Measurements from ENCODE around the gene CANX.
"Not testable (repeated sequence)": the region's sequence is repeated elsewhere in the genome, so short reads cannot be mapped to it uniquely, and the experiment has no call there.

The CANX gene

GRCh38 chr5:179680780-179681401 lies 17.9 kb upstream of the CANX start, which contains the start of gene CBY3:
Gene CBY3 (minus strand): TSS chr5:179681034. CDS start chr5:179680918, 116 bp downstream.
- Mint-ChIP-seq H3K27ac (peak within 1 kb of the TSS; percentile 78), H3K9me3 (no peaks in the 10 kb centered on the region)

GRCh38 chr5:179689212-179689611 lies 9.6 kb upstream of the CANX start:
- not testable (repeated sequence) for H3K27ac Mint-ChIP-seq; H3K4me1 Mint-ChIP-seq (ENCODE audit: low read depth); H3K9me3 Mint-ChIP-seq; H3K27me3 Mint-ChIP-seq (ENCODE audit: low read depth); DNase-seq (ENCODE audit: low spot score); H3K4me3 Mint-ChIP-seq; H3K36me3 Mint-ChIP-seq (ENCODE audit: low read depth)

More at GRCh38 chr5:179680780-179681401, 17.9 kb upstream of the CANX start, which contains the start of gene CBY3:
- DNase-seq (ENCODE audit: low spot score), result no peak
- Mint-ChIP-seq H3K4me1 (ENCODE audit: low read depth) (peaks cover 23% of the 10 kb centered on the region), H3K4me3 (peak within 1 kb of the TSS; percentile 60), H3K27me3 (ENCODE audit: low read depth) (peaks cover 5% of the 10 kb centered on the region), H3K36me3 (ENCODE audit: low read depth) (peaks cover 29% of the 10 kb centered on the region)

GRCh38 chr5:179694561-179694960 lies 4.2 kb upstream of the CANX start:
- Mint-ChIP-seq H3K36me3 (ENCODE audit: low read depth) (no peaks in the 10 kb centered on the region), H3K4me3 (no peak overlapping the region), H3K27ac (no peak overlapping the region), H3K27me3 (ENCODE audit: low read depth) (no peaks in the 10 kb centered on the region), H3K4me1 (ENCODE audit: low read depth) (peaks cover 14% of the 10 kb centered on the region), H3K9me3 (no peaks in the 10 kb centered on the region)
- no peak for DNase-seq (ENCODE audit: low spot score)

DNA sequence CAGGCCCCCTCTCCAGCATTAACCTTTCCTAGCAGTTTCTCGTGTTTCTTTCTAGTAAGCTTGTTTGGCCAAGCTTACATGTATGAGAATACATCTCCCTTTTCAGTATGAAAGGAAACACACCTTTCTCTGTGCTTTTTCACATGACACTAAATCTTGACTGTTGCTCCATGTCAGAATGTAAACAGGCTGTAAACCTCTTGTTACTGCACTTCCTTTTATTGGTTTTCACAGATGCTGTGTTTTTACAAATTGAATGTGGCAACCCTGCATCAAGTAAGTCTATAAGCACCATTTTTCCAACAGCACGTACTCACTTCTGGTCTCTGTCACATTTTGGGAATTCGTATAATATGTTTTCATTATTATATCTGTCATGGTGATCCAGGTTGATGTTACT lies 2.2 kb upstream of the CANX start:
- Mint-ChIP-seq H3K27me3 (ENCODE audit: low read depth) (no peaks in the 10 kb centered on the region), H3K27ac (peak overlapping the region; percentile 99), H3K9me3 (no peaks in the 10 kb centered on the region), H3K4me1 (ENCODE audit: low read depth) (peaks cover 21% of the 10 kb centered on the region), H3K36me3 (ENCODE audit: low read depth) (peaks cover 10% of the 10 kb centered on the region), H3K4me3 (no peak overlapping the region)
- DNase-seq (ENCODE audit: low spot score), result no peak

DNA sequence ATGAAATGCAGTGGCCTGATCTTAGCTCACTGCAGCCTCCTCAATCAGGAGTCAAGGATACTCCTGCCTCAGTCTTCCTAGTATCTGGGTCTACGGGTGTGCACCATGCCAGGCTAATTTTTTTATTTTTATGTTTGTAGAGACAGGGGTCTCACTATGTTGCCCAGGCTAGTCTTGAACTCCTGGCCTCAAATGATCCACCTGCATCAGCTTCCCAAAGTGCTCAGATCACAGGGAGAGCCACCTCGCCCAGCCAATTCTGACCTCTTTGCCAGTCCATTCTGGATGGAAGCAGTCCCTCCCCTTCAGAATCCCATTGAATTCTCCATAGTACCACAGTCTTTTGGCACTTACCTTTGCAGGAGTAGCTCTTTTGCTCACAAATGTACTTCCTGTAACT lies 1.7 kb upstream of the CANX start:
- peaks cover 21% of the 10 kb centered on the region for H3K4me1 Mint-ChIP-seq (ENCODE audit: low read depth)
- DNase-seq (ENCODE audit: low spot score), result no peak
- H3K4me3 Mint-ChIP-seq, result peak overlapping the region; percentile 97
- no peaks in the 10 kb centered on the region for H3K27me3 Mint-ChIP-seq (ENCODE audit: low read depth)
- peaks cover 12% of the 10 kb centered on the region for H3K36me3 Mint-ChIP-seq (ENCODE audit: low read depth)
- peak overlapping the region; percentile 99 for H3K27ac Mint-ChIP-seq
- no peaks in the 10 kb centered on the region for H3K9me3 Mint-ChIP-seq

- H3K27ac Mint-ChIP-seq, result peak overlapping the region; percentile 99
- H3K9me3 Mint-ChIP-seq; H3K27me3 Mint-ChIP-seq (ENCODE audit: low read depth); DNase-seq (ENCODE audit: low spot score): not testable (repeated sequence)
- peak overlapping the region; percentile 97 for H3K4me3 Mint-ChIP-seq
- peaks cover 25% of the 10 kb centered on the region for H3K4me1 Mint-ChIP-seq (ENCODE audit: low read depth)
- H3K36me3 Mint-ChIP-seq (ENCODE audit: low read depth), result peaks cover 17% of the 10 kb centered on the region
Measured at GRCh38 chr5:179697543-179697942, 1.2 kb upstream of the CANX start.

- H3K4me1 Mint-ChIP-seq (ENCODE audit: low read depth), result peaks cover 25% of the 10 kb centered on the region
- H3K27me3 Mint-ChIP-seq (ENCODE audit: low read depth), result no peaks in the 10 kb centered on the region
- peak overlapping the region; percentile 99 for H3K27ac Mint-ChIP-seq
- no peaks in the 10 kb centered on the region for H3K9me3 Mint-ChIP-seq
- peak overlapping the region; percentile 97 for H3K4me3 Mint-ChIP-seq
- H3K36me3 Mint-ChIP-seq (ENCODE audit: low read depth), result peaks cover 18% of the 10 kb centered on the region
- peak; percentile 99 for DNase-seq (ENCODE audit: low spot score)
Measured at GRCh38 chr5:179697993-179698934, 503 bp upstream of the CANX start.

DNA sequence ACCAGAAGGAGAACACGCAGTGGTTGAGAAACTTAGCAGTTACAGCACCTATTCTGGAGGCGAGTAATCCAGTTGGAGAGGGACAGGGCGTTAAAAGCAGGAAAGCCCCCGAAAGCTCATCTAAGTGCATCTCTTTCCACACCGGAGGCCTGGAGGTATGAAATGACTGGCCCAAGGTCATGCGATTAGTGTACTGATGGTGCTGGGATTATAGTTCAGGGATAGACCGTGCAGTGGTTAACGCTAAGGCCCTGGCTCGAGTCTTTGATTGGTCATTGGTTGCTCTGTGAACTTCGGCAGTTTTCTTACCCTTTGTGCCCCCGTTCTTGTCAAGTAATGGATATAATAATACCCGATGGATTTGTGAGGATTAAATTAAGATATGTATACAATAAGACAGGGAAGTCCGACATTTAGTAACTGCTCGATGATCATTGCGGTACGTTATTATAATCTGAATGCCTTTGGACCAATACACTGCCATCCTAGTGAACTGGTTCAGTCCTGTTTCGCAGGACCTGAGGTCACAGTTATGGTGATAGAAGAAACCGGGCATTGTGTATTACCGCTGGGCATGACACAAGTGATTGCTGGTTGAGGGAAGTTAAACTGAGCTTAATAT lies 960 bp downstream of the CANX start:
- peaks cover 29% of the 10 kb centered on the region for H3K36me3 Mint-ChIP-seq (ENCODE audit: low read depth)
- peaks cover 33% of the 10 kb centered on the region for H3K4me1 Mint-ChIP-seq (ENCODE audit: low read depth)
- H3K4me3 Mint-ChIP-seq, result peak overlapping the region; percentile 97
- DNase-seq (ENCODE audit: low spot score), result peak; percentile 67
- H3K27me3 Mint-ChIP-seq (ENCODE audit: low read depth), result no peaks in the 10 kb centered on the region
- no peaks in the 10 kb centered on the region for H3K9me3 Mint-ChIP-seq
- peak overlapping the region; percentile 97 for H3K27ac Mint-ChIP-seq

GRCh38 chr5:179700401-179700918 lies 1.7 kb downstream of the CANX start:
- Mint-ChIP-seq H3K27me3 (ENCODE audit: low read depth) (no peaks in the 10 kb centered on the region), H3K9me3 (no peaks in the 10 kb centered on the region), H3K4me3 (peak overlapping the region; percentile 97), H3K36me3 (ENCODE audit: low read depth) (peaks cover 33% of the 10 kb centered on the region), H3K27ac (peak overlapping the region; percentile 97), H3K4me1 (ENCODE audit: low read depth) (peaks cover 37% of the 10 kb centered on the region)
- no peak for DNase-seq (ENCODE audit: low spot score)

DNA sequence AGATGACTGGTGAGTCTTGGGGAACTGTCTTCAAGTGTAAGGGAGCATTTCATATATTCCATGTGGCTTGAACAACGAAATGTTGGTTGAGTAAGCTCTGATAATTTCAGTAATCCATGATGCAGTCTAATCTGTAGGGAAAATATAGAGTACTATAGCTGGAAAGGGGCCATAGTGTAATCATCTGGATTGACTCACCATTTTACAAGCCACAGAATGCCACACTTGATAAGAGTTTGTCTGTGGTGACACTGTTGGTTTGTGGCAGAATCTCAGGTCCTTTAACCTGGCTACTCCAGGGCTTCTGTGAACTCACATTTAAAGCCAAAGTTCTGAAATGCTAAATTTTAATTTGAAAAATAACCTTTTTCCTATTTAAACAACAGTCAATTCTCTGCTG lies 17.5 kb downstream of the CANX start:
- peaks cover 9% of the 10 kb centered on the region for H3K4me1 Mint-ChIP-seq (ENCODE audit: low read depth)
- H3K27ac Mint-ChIP-seq, result no peak overlapping the region
- H3K4me3 Mint-ChIP-seq, result no peak overlapping the region
- H3K27me3 Mint-ChIP-seq (ENCODE audit: low read depth), result no peaks in the 10 kb centered on the region
- peaks cover 58% of the 10 kb centered on the region for H3K36me3 Mint-ChIP-seq (ENCODE audit: low read depth)
- H3K9me3 Mint-ChIP-seq, result no peaks in the 10 kb centered on the region
- DNase-seq (ENCODE audit: low spot score), result no peak

GRCh38 chr5:179720222-179720621 lies 21.5 kb downstream of the CANX start:
- Mint-ChIP-seq H3K27me3 (ENCODE audit: low read depth) (no peaks in the 10 kb centered on the region), H3K27ac (no peak overlapping the region), H3K4me1 (ENCODE audit: low read depth) (peaks cover 14% of the 10 kb centered on the region), H3K9me3 (no peaks in the 10 kb centered on the region), H3K36me3 (ENCODE audit: low read depth) (peaks cover 70% of the 10 kb centered on the region), H3K4me3 (no peak overlapping the region)
- no peak for DNase-seq (ENCODE audit: low spot score)

- peaks cover 5% of the 10 kb centered on the region for H3K4me1 Mint-ChIP-seq (ENCODE audit: low read depth)
- H3K9me3 Mint-ChIP-seq, result no peaks in the 10 kb centered on the region
- H3K36me3 Mint-ChIP-seq (ENCODE audit: low read depth), result peaks cover 68% of the 10 kb centered on the region
- DNase-seq (ENCODE audit: low spot score), result no peak
- H3K4me3 Mint-ChIP-seq, result no peak overlapping the region
- H3K27me3 Mint-ChIP-seq (ENCODE audit: low read depth), result no peaks in the 10 kb centered on the region
- no peak overlapping the region for H3K27ac Mint-ChIP-seq
Measured at GRCh38 chr5:179724163-179724562, 25.4 kb downstream of the CANX start.

DNA sequence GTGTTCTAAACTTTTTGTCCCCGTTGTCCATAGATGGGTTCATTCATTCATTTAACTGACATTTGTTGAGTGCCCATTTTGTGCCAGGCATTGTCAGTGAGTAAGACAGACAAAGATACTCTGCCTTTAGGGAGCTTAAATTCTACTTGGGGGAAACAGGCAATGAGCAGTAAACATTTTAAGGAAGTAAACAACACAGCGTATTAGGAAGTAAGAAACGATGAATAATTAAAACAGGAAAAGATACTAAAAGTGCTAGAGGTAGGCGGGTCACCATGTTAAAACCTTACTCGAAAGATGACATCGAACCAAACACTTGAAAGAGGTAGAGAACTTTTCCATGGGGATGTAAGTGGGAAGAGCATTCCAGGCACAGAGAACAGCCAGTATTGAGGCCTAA lies 28.3 kb downstream of the CANX start:
- peak overlapping the region; percentile 29 for H3K27ac Mint-ChIP-seq
- no peak overlapping the region for H3K4me3 Mint-ChIP-seq
- DNase-seq (ENCODE audit: low spot score), result no peak
- H3K4me1 Mint-ChIP-seq (ENCODE audit: low read depth), result peaks cover 16% of the 10 kb centered on the region
- peaks cover 74% of the 10 kb centered on the region for H3K36me3 Mint-ChIP-seq (ENCODE audit: low read depth)
- H3K27me3 Mint-ChIP-seq (ENCODE audit: low read depth), result no peaks in the 10 kb centered on the region
- H3K9me3 Mint-ChIP-seq, result no peaks in the 10 kb centered on the region

- Mint-ChIP-seq H3K27ac (no peak overlapping the region), H3K9me3 (no peaks in the 10 kb centered on the region), H3K36me3 (ENCODE audit: low read depth) (peaks cover 59% of the 10 kb centered on the region), H3K27me3 (ENCODE audit: low read depth) (no peaks in the 10 kb centered on the region), H3K4me3 (no peak overlapping the region), H3K4me1 (ENCODE audit: low read depth) (peaks cover 16% of the 10 kb centered on the region)
- no peak for DNase-seq (ENCODE audit: low spot score)
Measured at GRCh38 chr5:179729303-179729702, 30.5 kb downstream of the CANX start.
